Camera-type eye (tissue), 1 donor: ENCODE measurements around the gene MCUB. TPM values are rescaled to one million over a fixed set of nuclear protein-coding genes. Genes with fewer than 3 reads are reported as not detected.

Experiments
- total RNA-seq: library from RNA; depleted of rRNA; stranded (reverse); fragments of >200 nt; gene quantifications from one replicate; pipeline ENCODE4 v1.2.3, GENCODE V29; 2014

MCUB gene, protein sequence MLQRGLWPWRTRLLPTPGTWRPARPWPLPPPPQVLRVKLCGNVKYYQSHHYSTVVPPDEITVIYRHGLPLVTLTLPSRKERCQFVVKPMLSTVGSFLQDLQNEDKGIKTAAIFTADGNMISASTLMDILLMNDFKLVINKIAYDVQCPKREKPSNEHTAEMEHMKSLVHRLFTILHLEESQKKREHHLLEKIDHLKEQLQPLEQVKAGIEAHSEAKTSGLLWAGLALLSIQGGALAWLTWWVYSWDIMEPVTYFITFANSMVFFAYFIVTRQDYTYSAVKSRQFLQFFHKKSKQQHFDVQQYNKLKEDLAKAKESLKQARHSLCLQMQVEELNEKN
- total RNA-seq, result 45.2 TPM

DNA sequence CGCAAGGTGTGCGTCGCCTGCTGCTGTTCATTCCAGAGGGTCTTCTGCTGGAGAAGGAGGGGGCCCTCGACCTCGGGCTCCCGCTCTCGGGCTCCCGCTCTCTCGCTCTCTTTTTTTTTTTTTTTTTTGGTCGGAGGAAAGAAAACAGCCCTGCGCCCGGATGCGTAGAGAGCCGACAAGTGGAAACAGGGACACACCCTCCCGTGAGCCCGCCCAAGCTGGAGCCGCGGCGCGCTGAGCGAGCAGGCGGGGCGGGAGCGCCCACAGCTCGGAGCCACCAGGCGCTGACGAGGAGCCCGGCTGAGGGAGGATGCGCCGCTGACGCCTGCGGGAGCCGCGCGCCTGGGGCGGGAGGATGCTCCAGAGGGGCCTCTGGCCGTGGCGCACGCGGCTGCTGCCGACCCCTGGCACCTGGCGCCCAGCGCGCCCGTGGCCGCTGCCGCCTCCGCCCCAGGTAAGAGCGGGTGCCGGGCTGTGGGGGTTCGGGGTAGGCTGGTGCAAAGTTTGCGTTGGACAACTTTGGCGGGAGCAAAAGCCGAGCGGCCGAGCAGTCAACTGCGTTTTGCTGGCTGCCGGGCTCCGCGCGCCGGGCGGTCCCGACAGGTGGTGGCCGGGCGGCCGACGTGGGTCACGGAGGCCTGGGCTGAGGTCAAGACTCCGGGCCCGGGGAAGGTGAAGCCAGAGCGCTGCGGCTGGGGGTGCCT is at the start of gene MCUB:
Gene MCUB (plus strand): TSS at position 264 of the 704 bp plus-strand sequence. CDS start 92 bp downstream, at position 356.

DNA sequence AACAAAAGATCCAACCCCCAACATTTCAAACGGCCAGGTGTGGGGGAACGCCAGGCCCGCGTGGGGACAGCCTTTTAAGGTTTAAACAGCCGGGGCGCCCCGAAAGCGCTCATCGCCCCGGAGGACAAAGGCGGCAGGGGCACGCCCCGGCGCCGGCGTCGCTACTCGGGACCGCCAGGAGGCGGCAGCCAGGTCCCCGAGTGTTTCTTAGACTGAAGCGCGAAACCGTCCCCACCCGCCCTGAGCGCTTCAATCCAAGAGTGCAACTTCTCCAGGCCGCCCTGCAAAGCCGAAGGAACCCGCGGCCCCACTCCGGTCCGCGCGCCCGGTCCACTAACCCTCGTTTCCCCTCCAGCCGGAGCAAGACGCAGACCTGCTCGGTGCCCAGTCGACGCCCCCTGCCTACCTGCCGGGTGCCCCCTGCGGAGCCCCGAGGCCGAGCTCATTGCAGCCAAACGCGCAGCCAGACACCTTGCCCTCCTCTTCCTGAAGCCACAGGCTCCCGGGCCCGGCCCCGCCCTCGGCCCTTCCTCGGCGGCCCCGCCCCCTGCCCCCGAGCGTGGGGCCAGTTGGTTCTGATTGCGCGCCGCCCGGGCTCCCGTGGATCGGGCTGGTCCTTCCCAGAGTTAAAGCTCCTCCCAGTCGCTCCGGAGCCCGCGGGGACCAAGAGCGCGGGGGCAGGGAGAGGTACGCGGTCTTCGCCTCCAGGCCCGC is 143.1 kb downstream of the MCUB start, which contains the start of gene CASP6:
Gene CASP6 (minus strand): TSS at position 496 of the 714 bp plus-strand sequence. CDS start 50 bp downstream, at position 446.

DNA sequence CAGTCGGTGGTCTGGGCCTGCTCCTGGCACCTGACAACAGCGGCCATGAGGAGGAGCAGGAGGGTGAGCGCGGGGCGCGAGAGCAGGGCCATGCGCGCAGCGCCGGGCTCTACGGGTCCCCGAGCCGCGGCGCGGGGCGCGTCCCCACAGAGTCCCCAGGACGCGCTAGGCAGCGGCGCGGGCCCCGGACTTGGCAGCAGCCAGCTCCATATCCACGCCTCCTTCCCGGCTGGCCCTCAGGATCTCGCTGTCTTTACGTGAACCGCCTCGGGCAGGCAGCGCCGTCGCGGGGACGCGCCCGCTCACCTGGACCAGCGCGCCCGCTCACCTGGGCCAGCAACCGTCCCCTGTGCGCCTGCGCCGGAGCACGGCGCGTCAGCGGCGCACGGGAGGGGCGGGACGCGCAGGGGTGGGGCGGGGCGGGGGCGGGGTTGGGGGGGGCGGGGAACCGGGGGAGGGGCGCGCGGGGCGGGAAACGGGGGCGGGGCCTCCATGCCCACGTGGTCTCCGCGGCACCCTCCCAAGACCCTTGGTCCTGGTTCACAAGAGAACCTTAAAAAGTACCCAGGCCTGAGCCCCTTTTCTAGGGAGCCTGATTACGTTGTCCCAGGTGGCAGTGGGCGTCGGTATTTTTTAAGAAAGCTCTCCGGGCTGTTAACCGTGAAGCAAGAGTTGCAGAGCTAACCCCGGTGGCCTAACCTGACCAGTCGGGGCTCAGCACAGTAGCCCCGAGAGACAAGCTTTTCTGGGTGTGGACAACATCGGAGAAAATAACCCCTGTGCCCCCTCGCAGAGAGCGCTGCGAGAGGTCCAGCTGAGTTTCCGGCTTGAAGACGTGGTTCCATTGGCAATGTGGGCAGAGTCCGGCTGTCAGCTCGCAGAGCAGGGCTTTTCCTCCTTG is 169.9 kb downstream of the MCUB start, which contains the start of gene PLA2G12A:
Gene PLA2G12A (minus strand): TSS at position 353 of the 901 bp plus-strand sequence. CDS start 261 bp downstream, at position 92.

Other genes starting within 250 kb of the MCUB start
- 42.7 TPM for gene SEC24B, start 126.4 kb upstream of the MCUB start, total RNA-seq
- gene CASP6, start 143.2 kb downstream of the MCUB start, total RNA-seq, result 34.6 TPM
- gene PLA2G12A, start 169.8 kb downstream of the MCUB start, total RNA-seq, result 36.8 TPM
- 44.0 TPM for gene CFI, start 241.8 kb downstream of the MCUB start, total RNA-seq